Liver (tissue), 9 donors: Measurements from ENCODE around the gene HEPN1. TPM values are rescaled to one million over a fixed set of nuclear protein-coding genes. Genes with fewer than 3 reads are reported as not detected.

Experiments
- DNase-seq: peaks from one replicate; pipeline ENCODE4 v3.0.0-alpha.2; 2017; ENCODE audit warnings: low spot score
- H3K27ac ChIP-seq, 2 donors: one replicate each; pipeline ENCODE4 v1.7.0; 2013; ENCODE audit warnings: inconsistent platforms in 2 of 2, low read length in 2 of 2, control low read depth in 1 of 2, low read depth in 1 of 2, mild to moderate bottlenecking in 1 of 2
- H3K27me3 ChIP-seq, 4 donors: one replicate each; pipeline versions ENCODE4 v1.6.1 to v1.7.0; 2013; ENCODE audit warnings: low read length in 3 of 4, inconsistent platforms in 1 of 4, mild to moderate bottlenecking in 1 of 4, moderate library complexity in 1 of 4; ENCODE audit not compliant: control insufficient read depth in 4 of 4, insufficient read depth in 4 of 4
- H3K36me3 ChIP-seq, 4 donors: one replicate each; pipeline versions ENCODE4 v1.6.1 to v1.7.0; 2013; ENCODE audit warnings: low read length in 3 of 4, mild to moderate bottlenecking in 3 of 4, low read depth in 1 of 4, moderate library complexity in 1 of 4; ENCODE audit not compliant: control insufficient read depth in 4 of 4, insufficient read depth in 3 of 4
- H3K4me1 ChIP-seq, 4 donors: one replicate each; pipeline versions ENCODE4 v1.6.1 to v1.7.0; 2013; ENCODE audit warnings: low read length in 3 of 4, mild to moderate bottlenecking in 3 of 4, moderate library complexity in 1 of 4; ENCODE audit not compliant: control insufficient read depth in 4 of 4, insufficient read depth in 4 of 4
- H3K4me3 ChIP-seq, 3 donors: one replicate each; pipeline versions ENCODE4 v1.6.1 to v1.7.0; 2013; ENCODE audit warnings: low read length in 3 of 3, control low read depth in 1 of 3, low read depth in 1 of 3, mild to moderate bottlenecking in 1 of 3
- H3K9ac ChIP-seq, 2 donors: one replicate each; pipeline ENCODE4 v1.7.0; 2013; ENCODE audit warnings: low read length in 2 of 2, mild to moderate bottlenecking in 2 of 2, moderate library complexity in 2 of 2, control low read depth in 1 of 2, low read depth in 1 of 2
- H3K9me3 ChIP-seq, 4 donors: one replicate each; pipeline versions ENCODE4 v1.6.1 to v1.7.0; 2013; ENCODE audit warnings: low read length in 3 of 4; ENCODE audit not compliant: control insufficient read depth in 4 of 4
- ATF3 ChIP-seq: IDR thresholded peaks from 2 replicates; pipeline ENCODE4 v1.6.1; 2016; ENCODE audit warnings: antibody characterized with exemption
- CTCF ChIP-seq: fragments of 150-350 bp; IDR thresholded peaks from 2 replicates; pipeline ENCODE4 v1.5.1; 2017; ENCODE audit warnings: improper control_type of control experiment, low read depth, low read length; ENCODE audit not compliant: missing input control
- EGR1 ChIP-seq, 2 donors: IDR thresholded peaks; 2 replicates each; pipeline ENCODE4 v1.6.1; 2016 to 2018; ENCODE audit warnings: antibody characterized with exemption in 2 of 2, low read depth in 2 of 2
- FOXA1 ChIP-seq: IDR thresholded peaks from 2 replicates; pipeline ENCODE4 v1.6.1; 2016; ENCODE audit warnings: antibody characterized with exemption
- FOXA2 ChIP-seq: IDR thresholded peaks from 2 replicates; pipeline ENCODE4 v1.6.1; 2016; ENCODE audit warnings: antibody characterized with exemption
- GABPA ChIP-seq, 2 donors: IDR thresholded peaks in 1 of 2; conservative IDR thresholded peaks in 1 of 2; 2 replicates each; pipeline ENCODE4 v1.6.1; 2016; ENCODE audit warnings: antibody characterized with exemption in 2 of 2, mild to moderate bottlenecking in 1 of 2, moderate library complexity in 1 of 2
- HNF4A ChIP-seq, 2 donors: conservative IDR thresholded peaks; 2 replicates each; pipeline ENCODE4 v1.6.1; 2016; ENCODE audit warnings: antibody characterized with exemption in 2 of 2, mild to moderate bottlenecking in 2 of 2
- HNF4G ChIP-seq: IDR thresholded peaks from 2 replicates; pipeline ENCODE4 v1.6.1; 2016; ENCODE audit warnings: antibody characterized with exemption
- JUND ChIP-seq, 2 donors: IDR thresholded peaks; 2 replicates each; pipeline ENCODE4 v1.6.1; 2016; ENCODE audit warnings: antibody characterized with exemption in 2 of 2
- MAX ChIP-seq: IDR thresholded peaks from 2 replicates; pipeline ENCODE4 v1.6.1; 2016; ENCODE audit warnings: antibody characterized with exemption
- NR2F2 ChIP-seq: IDR thresholded peaks from 2 replicates; pipeline ENCODE4 v1.6.1; 2016; ENCODE audit warnings: antibody characterized with exemption
- REST ChIP-seq: IDR thresholded peaks from 2 replicates; pipeline ENCODE4 v1.6.1; 2016; ENCODE audit warnings: antibody characterized with exemption, mild to moderate bottlenecking
- RXRA ChIP-seq, 2 donors: IDR thresholded peaks; 2 replicates each; pipeline ENCODE4 v1.6.1; 2017 to 2018; ENCODE audit warnings: antibody characterized with exemption in 2 of 2, mild to moderate bottlenecking in 1 of 2
- TAF1 ChIP-seq: conservative IDR thresholded peaks from 2 replicates; pipeline ENCODE4 v1.6.1; 2016; ENCODE audit warnings: antibody characterized with exemption, mild to moderate bottlenecking
- ZBTB33 ChIP-seq: IDR thresholded peaks from 2 replicates; pipeline ENCODE4 v1.6.1; 2016; ENCODE audit warnings: antibody characterized with exemption
- WGBS: extraction: QIAGEN DNeasy Blood & Tissue Kit; methylation state at CpG from one replicate; pipeline ENCODE4 v1.1.7; 2013; 5-methylcytosine and 5-hydroxymethylcytosine counted together
- polyA plus RNA-seq, 2 donors: library from polyadenylated mRNA; stranded (reverse) in 1 of 2; unstranded in 1 of 2; fragments of 200-250 nt in 1 of 2; fragments of >200 nt in 1 of 2; fragmentation: Nextera tagmentation in 1 of 2; extraction: Ambion mirVana in 1 of 2; gene quantifications; one replicate each; pipeline versions ENCODE4 v1.2.1 to v1.2.3, GENCODE V29; 2013 to 2015
- total RNA-seq, 2 donors: library from RNA; depleted of rRNA; stranded (reverse); fragments of >200 nt; gene quantifications; one replicate each; pipeline ENCODE4 v1.2.3, GENCODE V29; 2014
- donor health status: healthy.
- donor health status: healthy.
- donor health status: healthy.
- donor health status: healthy.
- donor health status: healthy.

Gene HEPN1
- total and polyA plus RNA-seq, 4 donors = 0.22 to 2.6 TPM; not detected in 2

GRCh38 chr11:124920870-124921609 lies 2.0 kb downstream of the HEPN1 start:
- Histone ChIP-seq H3K27me3 (no peaks in the 10 kb centered on the region), H3K4me1 (peaks cover 2 to 24% (median 15%) of the 10 kb centered on the region in 4 donors), H3K36me3 (no peaks in the 10 kb centered on the region), H3K9ac (no peak overlapping the region), H3K9me3 (no peaks in the 10 kb centered on the region), H3K4me3 (peak overlapping the region in 2 of 3 donors; percentile 13 to 44), H3K27ac (no peak overlapping the region)
- TF ChIP-seq REST (no peak), GABPA (IDR thresholded peaks at IDR 0.05 in 1 of 2, conservative IDR thresholded peaks at IDR 0.05 in 1 of 2) (peak in 1 of 2 donors; percentile 36), NR2F2 (peak; percentile 28), JUND (IDR thresholded peaks at IDR 0.05) (no peak), TAF1 (no peak), FOXA1 (no peak), HNF4A (conservative IDR thresholded peaks at IDR 0.05) (no peak), ZBTB33 (no peak), ATF3 (no peak), CTCF (no peak), EGR1 (IDR thresholded peaks at IDR 0.05; ENCODE audit: low read depth in 2 of 2) (no peak)
- DNase-seq = peak; percentile 74
- 25% methylated on average over 82 of the region's 82 CpGs for WGBS

- H3K36me3 ChIP-seq = no peaks in the 10 kb centered on the region
- no peak overlapping the region for H3K27ac ChIP-seq
- H3K9me3 ChIP-seq = no peaks in the 10 kb centered on the region
- no peaks in the 10 kb centered on the region for H3K27me3 ChIP-seq
- peak; percentile 6 for DNase-seq
- no peak overlapping the region for H3K9ac ChIP-seq
- no peak overlapping the region for H3K4me3 ChIP-seq
- H3K4me1 ChIP-seq = peaks cover 2 to 24% (median 15%) of the 10 kb centered on the region in 4 donors
- 94% methylated on average over 4 of the region's 4 CpGs for WGBS
- no peak for TF ChIP-seq HNF4G
- no peak for TF ChIP-seq JUND (IDR thresholded peaks at IDR 0.05)
- TF ChIP-seq FOXA2 = no peak
- TF ChIP-seq ATF3 = no peak
- no peak for TF ChIP-seq FOXA1
- TF ChIP-seq MAX = no peak
- TF ChIP-seq GABPA (IDR thresholded peaks at IDR 0.05 in 1 of 2, conservative IDR thresholded peaks at IDR 0.05 in 1 of 2) = no peak
- no peak for TF ChIP-seq RXRA (IDR thresholded peaks at IDR 0.05)
- no peak for TF ChIP-seq CTCF
- TF ChIP-seq REST = no peak
Measured at GRCh38 chr11:124922831-124923230, 3.8 kb downstream of the HEPN1 start.
